Immature natural killer cell (primary cell): ENCODE data around the gene SLC7A7. TPM values are rescaled to one million over a fixed set of nuclear protein-coding genes. Genes with fewer than 3 reads are reported as not detected.
"Not testable (repeated sequence)": the region's sequence is repeated elsewhere in the genome, so short reads cannot be mapped to it uniquely, and the experiment has no call there.

Experiments used
- DNase-seq, 3 donors: peaks; one replicate each; pipeline ENCODE4 v3.0.0; 2022; ENCODE audit warnings: mixed read lengths in 1 of 3
- H3K27ac Mint-ChIP-seq, 6 donors: one replicate each; pipeline ENCODE4 v1.8.0; 2020; ENCODE audit warnings: mixed read lengths in 6 of 6, mild to moderate bottlenecking in 5 of 6, inconsistent platforms in 4 of 6, moderate library complexity in 3 of 6
- H3K27me3 Mint-ChIP-seq, 3 donors: one replicate each; pipeline ENCODE4 v1.8.0; 2020 to 2021; ENCODE audit warnings: low read depth in 3 of 3, mild to moderate bottlenecking in 3 of 3, mixed read lengths in 3 of 3, moderate library complexity in 3 of 3, inconsistent platforms in 1 of 3
- H3K36me3 Mint-ChIP-seq, 3 donors: one replicate each; pipeline ENCODE4 v1.8.0; 2020; ENCODE audit warnings: mixed read lengths in 3 of 3, inconsistent platforms in 2 of 3, mild to moderate bottlenecking in 2 of 3
- H3K4me1 Mint-ChIP-seq, 2 donors: one replicate each; pipeline ENCODE4 v1.8.0; 2020; ENCODE audit warnings: inconsistent platforms in 2 of 2, mild to moderate bottlenecking in 2 of 2, mixed read lengths in 2 of 2, moderate library complexity in 1 of 2
- H3K4me3 Mint-ChIP-seq, 5 donors: one replicate each; pipeline ENCODE4 v1.8.0; 2020; ENCODE audit warnings: mild to moderate bottlenecking in 5 of 5, mixed read lengths in 5 of 5, inconsistent platforms in 3 of 5, moderate library complexity in 3 of 5
- H3K9me3 Mint-ChIP-seq, 6 donors: one replicate each; pipeline ENCODE4 v1.8.0; 2020; ENCODE audit warnings: mild to moderate bottlenecking in 6 of 6, mixed read lengths in 6 of 6, inconsistent platforms in 4 of 6, moderate library complexity in 3 of 6
- polyA plus RNA-seq, 3 donors: library from polyadenylated mRNA; unstranded; fragments of 300-500 nt; fragmentation: Illumina TruSeq; gene quantifications; one replicate each; pipeline ENCODE4 v1.2.3, GENCODE V29; 2021

SLC7A7 gene
- polyA plus RNA-seq, 3 donors from 2014 or later, result 0.67 to 5.8 (median 1.1) TPM

DNA sequence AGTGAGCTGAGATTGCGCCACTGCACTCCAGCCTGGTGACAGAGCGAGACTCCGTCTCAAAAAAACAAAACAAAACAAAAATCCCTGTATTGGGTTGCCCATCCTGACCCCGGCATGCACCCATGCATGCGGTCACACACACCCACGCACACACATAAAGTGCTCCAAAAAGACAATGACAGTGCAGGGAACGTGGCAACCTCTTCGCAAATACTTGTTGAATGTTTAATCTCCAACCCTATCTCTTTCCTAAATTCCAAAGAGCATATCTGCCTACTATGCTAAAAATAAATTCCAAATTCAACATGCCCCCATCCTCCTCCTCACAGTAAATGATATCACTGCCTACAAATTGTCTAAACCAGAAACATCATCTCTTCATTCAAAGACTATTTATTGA, 13.5 kb downstream of the SLC7A7 start:
- H3K9me3 Mint-ChIP-seq, result no peaks in the 10 kb centered on the region
- no peak overlapping the region for H3K4me3 Mint-ChIP-seq
- H3K27me3 Mint-ChIP-seq, result peaks cover 5 to 14% (median 12%) of the 10 kb centered on the region in 3 donors
- H3K4me1 Mint-ChIP-seq, result no peaks in the 10 kb centered on the region
- no peak for DNase-seq
- H3K27ac Mint-ChIP-seq, result no peak overlapping the region
- H3K36me3 Mint-ChIP-seq, result no peaks in the 10 kb centered on the region

DNA sequence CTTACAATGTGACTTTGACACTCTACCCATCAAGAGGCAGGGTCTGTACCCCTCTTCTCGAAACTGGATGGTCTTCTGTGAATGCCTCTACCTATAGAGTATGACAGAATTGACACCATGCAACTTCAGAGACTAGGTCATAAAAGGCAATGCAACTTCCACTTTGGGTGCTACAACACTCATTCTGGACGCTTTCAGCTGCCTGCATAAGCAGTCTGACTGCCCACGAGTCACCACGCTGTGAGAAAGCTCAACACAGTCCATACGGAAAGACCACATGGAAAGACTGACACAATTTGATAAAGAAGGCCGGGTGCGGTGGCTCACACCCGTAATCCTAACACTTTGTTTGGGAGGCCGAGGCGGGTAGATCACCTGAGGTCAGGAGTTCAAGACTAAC, 14.9 kb downstream of the SLC7A7 start:
- H3K9me3 Mint-ChIP-seq, result no peaks in the 10 kb centered on the region
- H3K36me3 Mint-ChIP-seq, result no peaks in the 10 kb centered on the region
- peaks cover 6 to 14% (median 9%) of the 10 kb centered on the region in 3 donors for H3K27me3 Mint-ChIP-seq
- no peak overlapping the region for H3K4me3 Mint-ChIP-seq
- DNase-seq, result no peak
- no peak overlapping the region for H3K27ac Mint-ChIP-seq
- no peaks in the 10 kb centered on the region for H3K4me1 Mint-ChIP-seq

DNA sequence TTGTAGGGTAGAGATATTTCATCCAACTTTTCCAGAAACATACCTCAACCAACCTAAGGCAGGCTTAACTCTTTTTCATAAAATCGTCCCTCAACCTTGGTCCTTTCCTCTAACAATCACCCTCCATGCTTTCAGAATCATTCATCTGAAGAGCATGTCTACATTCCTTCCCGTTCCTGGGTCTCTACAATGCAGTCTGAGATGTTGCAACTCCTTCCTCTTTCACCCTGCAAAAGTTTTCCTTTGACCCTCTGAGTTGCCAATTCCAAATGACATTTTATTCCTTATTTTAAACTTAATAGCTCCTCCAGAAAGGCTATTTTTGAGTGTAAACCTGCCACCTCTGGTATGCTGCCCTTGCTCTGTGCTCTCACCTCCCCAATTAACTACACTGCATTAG, 16.7 kb downstream of the SLC7A7 start:
- H3K27ac Mint-ChIP-seq, result no peak overlapping the region
- H3K4me3 Mint-ChIP-seq, result no peak overlapping the region
- no peak for DNase-seq
- no peaks in the 10 kb centered on the region for H3K36me3 Mint-ChIP-seq
- H3K9me3 Mint-ChIP-seq, result no peaks in the 10 kb centered on the region
- H3K27me3 Mint-ChIP-seq, result peaks cover 6 to 7% (median 6%) of the 10 kb centered on the region in 3 donors
- no peaks in the 10 kb centered on the region for H3K4me1 Mint-ChIP-seq

DNA sequence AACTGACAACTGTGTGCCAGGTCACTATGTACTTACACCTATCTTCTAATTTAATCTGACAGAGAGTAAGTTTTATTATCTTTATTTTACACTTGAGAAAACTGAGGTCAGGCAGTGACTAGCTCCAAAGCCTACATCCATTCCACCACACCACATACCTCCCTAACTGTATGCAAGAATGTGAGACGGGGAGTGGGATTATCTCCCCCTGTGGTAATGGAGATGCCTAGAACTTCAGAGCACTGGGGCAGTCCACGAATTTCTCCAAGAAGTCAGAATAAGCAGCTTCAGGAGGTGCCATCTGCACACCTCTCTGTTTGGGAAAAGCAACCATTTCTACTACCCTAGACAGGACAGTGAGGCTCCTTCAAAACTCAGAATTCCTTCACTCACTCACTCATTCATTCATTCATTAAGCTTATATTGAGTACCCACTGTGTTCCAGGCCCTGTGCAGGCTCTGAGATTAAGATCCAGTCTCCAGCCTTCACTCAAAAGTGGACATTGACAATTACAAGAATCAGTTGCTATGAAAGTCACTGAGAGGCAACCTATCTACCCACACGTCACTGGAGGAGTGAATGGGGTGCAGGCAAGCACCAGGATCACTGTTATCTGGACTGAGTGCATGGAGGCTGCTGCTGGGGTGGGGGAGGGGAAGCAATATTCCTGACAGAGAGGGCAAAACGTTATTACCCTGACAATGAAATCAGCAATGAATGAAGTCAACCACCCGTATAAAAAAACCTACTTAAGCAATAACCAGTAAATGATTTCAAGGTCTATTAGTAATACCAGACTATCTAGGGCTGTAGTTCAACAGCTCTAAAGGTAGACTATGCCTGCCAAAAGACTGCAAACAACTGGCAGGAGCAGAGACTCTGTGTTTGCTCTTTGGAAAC, 18.0 kb downstream of the SLC7A7 start:
- Mint-ChIP-seq H3K4me1 (no peaks in the 10 kb centered on the region), H3K27me3 (peaks cover 5 to 7% (median 6%) of the 10 kb centered on the region in 3 donors), H3K4me3 (no peak overlapping the region), H3K9me3 (no peaks in the 10 kb centered on the region), H3K27ac (no peak overlapping the region), H3K36me3 (no peaks in the 10 kb centered on the region)
- DNase-seq, result no peak

DNA sequence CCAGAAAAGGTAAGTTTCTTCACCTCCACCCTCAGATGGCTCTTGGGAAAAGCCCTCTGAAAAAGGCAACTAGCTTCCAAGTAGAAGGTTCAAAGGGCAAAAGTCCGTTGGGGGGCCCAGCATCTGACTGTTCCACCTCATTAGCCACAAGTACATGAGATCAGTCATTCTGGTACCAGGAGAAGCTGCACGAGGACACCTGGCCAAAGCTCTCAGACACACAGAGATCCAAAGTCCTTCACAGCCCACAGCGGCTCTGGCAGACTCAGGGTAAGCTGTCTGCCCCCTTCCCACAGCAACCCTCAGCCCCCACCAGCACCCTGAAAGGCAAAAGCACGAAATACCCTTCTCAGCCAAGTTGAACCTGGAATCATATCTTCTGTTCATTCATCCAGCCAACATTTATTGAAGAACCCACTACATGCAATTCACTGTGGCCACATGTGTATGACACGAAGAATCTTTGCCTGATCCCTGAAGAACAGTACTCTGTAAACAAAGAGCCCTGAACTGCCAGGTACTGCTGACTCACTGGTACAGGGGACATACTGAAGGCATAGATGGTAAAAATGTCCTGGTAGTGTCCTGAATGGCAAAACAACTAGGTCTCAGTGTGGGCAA, 19.0 kb downstream of the SLC7A7 start:
- no peak for DNase-seq
- Mint-ChIP-seq H3K27ac (no peak overlapping the region), H3K4me1 (no peaks in the 10 kb centered on the region), H3K36me3 (no peaks in the 10 kb centered on the region), H3K9me3 (no peaks in the 10 kb centered on the region), H3K27me3 (peaks cover 5 to 7% (median 5%) of the 10 kb centered on the region in 3 donors), H3K4me3 (no peak overlapping the region)

DNA sequence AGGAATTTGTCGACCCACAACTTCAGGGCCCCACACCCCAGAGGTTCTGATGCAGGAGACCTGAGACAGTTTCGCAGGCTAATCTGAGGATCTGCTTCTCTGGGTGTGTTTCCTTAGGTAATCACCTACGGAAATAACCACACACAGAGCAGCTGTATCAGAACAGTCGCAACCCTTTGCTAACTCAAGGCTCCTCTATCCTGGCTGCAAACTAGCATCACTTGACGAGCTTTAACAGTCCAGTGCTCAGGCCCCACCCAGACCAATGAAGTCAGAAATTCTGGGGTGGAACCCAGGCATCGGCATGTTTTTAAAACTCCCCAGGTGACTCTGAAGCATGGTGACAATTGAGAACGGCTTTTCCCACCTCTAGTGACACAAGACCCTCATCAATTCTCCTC, 20.7 kb downstream of the SLC7A7 start:
- H3K9me3 Mint-ChIP-seq, result no peaks in the 10 kb centered on the region
- no peak overlapping the region for H3K4me3 Mint-ChIP-seq
- no peak overlapping the region for H3K27ac Mint-ChIP-seq
- DNase-seq, result no peak
- H3K36me3 Mint-ChIP-seq, result no peaks in the 10 kb centered on the region
- peaks cover 4 to 7% (median 5%) of the 10 kb centered on the region in 3 donors for H3K27me3 Mint-ChIP-seq
- no peaks in the 10 kb centered on the region for H3K4me1 Mint-ChIP-seq

DNA sequence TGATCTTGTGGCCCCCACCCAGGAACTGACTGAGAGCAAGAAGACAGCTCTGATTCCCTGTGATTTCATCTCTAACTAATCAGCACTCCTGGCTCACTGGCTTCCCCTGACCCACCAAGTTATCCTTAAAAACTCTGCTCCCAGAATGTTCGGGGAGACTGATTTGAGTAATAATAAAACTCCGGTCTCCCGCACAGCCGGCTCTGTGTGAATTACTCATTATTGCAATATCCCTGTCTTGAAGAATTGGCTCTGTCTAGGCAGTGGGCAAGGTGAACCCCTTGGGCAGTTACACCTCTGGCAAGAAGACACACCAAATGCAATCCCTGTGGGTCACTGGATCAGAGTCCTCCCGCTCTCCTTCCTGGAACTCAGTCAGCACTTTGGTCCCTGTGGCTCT, 21.3 kb downstream of the SLC7A7 start:
- Mint-ChIP-seq H3K27me3 (peaks cover 4 to 7% (median 5%) of the 10 kb centered on the region in 3 donors), H3K27ac (no peak overlapping the region), H3K36me3 (no peaks in the 10 kb centered on the region), H3K4me3 (no peak overlapping the region), H3K4me1 (no peaks in the 10 kb centered on the region), H3K9me3 (no peaks in the 10 kb centered on the region)
- no peak for DNase-seq

DNA sequence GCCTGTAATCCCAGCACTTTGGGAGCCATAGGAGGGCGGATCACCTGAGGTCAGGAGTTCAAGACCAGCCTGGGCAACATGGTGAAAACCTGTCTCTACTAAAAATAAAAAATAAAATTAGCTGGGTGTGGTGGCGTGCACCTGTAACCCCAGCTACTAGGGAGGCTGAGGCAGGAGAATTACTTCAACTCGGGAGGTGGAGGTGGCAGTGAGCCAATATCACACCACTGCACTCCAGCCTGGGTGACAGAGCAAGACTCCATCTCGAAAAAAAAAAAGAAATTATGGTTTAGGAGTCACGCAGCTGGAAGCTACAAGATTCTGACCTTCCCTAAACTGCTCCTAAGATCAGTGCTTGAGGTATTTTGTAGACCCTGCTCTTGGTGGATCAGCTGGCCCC, 21.7 kb downstream of the SLC7A7 start:
- not testable (repeated sequence) for H3K9me3 Mint-ChIP-seq, H3K4me3 Mint-ChIP-seq, H3K36me3 Mint-ChIP-seq, H3K27ac Mint-ChIP-seq, H3K27me3 Mint-ChIP-seq, H3K4me1 Mint-ChIP-seq, DNase-seq

DNA sequence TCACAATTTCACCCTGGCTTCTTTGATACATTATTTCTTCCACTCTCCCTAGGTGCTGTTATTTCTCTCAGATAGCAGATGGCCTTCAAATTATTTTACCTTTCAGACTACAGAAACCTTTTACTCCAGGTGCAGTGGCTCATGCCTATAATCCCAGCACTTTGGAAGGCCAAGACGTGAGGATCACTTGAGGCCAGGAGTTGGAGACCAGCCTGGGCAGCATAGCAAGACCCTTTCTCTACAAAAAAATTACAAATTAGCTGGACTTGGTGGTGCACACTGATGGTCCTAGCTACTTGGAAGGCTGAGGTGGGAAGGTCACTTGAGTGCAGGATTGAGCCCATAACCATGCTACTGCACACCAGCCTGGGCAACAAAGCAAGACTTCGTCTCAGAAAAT, 23.1 kb downstream of the SLC7A7 start:
- no peak for DNase-seq
- H3K27ac Mint-ChIP-seq, result no peak overlapping the region
- no peaks in the 10 kb centered on the region for H3K9me3 Mint-ChIP-seq
- H3K4me1 Mint-ChIP-seq, result no peaks in the 10 kb centered on the region
- no peaks in the 10 kb centered on the region for H3K36me3 Mint-ChIP-seq
- H3K27me3 Mint-ChIP-seq, result peaks cover 3 to 7% (median 5%) of the 10 kb centered on the region in 3 donors
- no peak overlapping the region for H3K4me3 Mint-ChIP-seq

DNA sequence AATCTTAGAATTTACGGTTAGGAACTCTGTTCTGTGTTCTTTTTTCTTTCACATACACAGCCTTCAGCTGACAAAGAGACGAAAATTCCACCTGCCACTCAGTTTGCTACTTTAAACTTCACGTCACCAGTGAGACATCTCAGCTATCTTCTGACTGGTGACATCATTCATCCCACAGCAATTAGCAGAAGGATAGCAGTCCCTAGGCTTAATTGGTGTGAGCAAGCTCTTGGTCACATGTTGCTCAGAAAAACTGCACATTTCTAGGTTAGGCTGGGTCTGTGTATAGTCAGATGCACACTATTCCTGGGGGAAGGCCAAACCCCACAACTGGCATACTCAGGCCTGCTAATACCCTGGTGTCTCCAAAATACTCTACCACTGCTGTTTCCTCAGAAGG, 23.9 kb downstream of the SLC7A7 start:
- H3K4me3 Mint-ChIP-seq, result no peak overlapping the region
- H3K4me1 Mint-ChIP-seq, result no peaks in the 10 kb centered on the region
- peaks cover 3 to 7% (median 5%) of the 10 kb centered on the region in 3 donors for H3K27me3 Mint-ChIP-seq
- H3K27ac Mint-ChIP-seq, result no peak overlapping the region
- H3K36me3 Mint-ChIP-seq, result no peaks in the 10 kb centered on the region
- DNase-seq, result no peak
- no peaks in the 10 kb centered on the region for H3K9me3 Mint-ChIP-seq

DNA sequence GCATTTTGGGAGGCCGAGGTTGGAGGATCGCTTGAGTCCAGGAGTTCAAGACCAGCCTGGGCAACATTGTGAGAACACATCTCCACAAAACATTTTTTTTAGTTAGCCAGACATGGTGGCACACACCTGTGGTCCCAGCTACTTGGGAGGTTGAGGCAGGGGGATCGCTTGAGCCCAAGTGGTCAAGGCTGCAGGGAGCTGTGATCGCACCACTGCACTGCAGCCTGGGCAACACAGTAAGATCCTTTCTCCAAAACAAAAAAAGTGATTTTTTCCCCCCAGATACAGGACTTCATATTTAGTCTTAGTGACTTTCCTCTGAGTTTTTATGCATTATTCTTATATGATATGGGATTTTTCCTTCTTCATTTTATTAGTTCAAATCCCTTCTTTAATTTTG, 28.6 kb downstream of the SLC7A7 start:
- no peak for DNase-seq
- Mint-ChIP-seq H3K4me3 (no peak overlapping the region), H3K27me3 (peaks cover 3 to 6% (median 3%) of the 10 kb centered on the region in 3 donors), H3K36me3 (no peaks in the 10 kb centered on the region), H3K9me3 (no peaks in the 10 kb centered on the region), H3K4me1 (no peaks in the 10 kb centered on the region), H3K27ac (no peak overlapping the region)

DNA sequence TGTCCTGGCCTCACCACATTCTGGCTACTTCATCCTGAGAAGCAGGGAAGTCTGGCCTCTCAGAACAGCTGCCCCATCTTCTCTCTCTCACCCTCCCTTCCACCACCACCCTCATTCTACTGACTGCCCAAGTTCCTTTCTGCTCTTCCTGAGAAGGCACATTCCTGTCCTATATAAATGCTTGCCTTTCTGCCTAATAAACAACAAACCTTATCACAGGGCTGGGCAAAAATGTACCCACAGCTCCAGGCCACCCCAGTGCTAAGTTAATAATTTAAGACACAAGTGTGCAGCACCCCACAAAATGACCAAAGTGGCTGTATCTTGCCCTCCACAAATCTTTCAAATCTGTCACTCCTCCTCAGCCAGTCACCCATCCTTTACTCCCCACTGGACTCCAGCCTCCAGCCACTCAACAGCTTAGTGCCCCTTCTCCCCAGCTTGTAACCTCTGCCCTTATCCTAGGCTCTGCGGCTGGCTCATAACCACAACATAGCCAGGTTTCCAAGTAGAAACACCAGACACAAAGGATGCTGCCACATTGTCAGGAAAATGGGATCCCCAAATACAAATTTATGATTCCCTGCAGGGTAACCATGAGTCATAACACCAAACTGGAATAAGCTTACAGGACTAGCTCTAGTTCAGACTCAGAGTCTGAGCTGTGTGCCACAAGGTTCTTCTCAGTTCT, 33.8 kb downstream of the SLC7A7 start:
- Mint-ChIP-seq H3K36me3 (no peaks in the 10 kb centered on the region), H3K4me1 (no peaks in the 10 kb centered on the region), H3K4me3 (no peak overlapping the region), H3K27ac (no peak overlapping the region), H3K27me3 (peaks cover 0 to 3% (median 0%) of the 10 kb centered on the region in 3 donors), H3K9me3 (no peaks in the 10 kb centered on the region)
- DNase-seq, result no peak

DNA sequence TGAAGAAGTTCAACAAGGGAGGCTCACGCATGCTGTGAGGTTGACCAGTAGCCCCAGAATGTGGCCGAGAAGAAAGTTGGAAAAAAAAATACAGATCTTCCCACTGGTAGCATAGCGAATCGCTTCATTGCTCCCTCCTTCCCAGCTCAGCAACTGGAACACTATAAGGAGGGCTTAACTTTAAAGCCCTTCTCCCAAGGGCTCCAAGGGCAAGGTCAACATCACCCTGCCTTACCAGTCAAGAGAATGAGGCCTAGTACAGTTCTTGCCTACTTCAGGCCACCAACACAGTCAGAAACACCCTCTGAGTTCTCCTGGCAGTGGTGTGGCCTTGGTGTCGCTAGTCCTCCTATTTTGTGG, 34.3 kb downstream of the SLC7A7 start:
- Mint-ChIP-seq H3K36me3 (no peaks in the 10 kb centered on the region), H3K27ac (no peak overlapping the region), H3K4me3 (no peak overlapping the region), H3K9me3 (no peaks in the 10 kb centered on the region), H3K4me1 (no peaks in the 10 kb centered on the region), H3K27me3 (peaks cover 0 to 3% (median 0%) of the 10 kb centered on the region in 3 donors)
- DNase-seq, result no peak

DNA sequence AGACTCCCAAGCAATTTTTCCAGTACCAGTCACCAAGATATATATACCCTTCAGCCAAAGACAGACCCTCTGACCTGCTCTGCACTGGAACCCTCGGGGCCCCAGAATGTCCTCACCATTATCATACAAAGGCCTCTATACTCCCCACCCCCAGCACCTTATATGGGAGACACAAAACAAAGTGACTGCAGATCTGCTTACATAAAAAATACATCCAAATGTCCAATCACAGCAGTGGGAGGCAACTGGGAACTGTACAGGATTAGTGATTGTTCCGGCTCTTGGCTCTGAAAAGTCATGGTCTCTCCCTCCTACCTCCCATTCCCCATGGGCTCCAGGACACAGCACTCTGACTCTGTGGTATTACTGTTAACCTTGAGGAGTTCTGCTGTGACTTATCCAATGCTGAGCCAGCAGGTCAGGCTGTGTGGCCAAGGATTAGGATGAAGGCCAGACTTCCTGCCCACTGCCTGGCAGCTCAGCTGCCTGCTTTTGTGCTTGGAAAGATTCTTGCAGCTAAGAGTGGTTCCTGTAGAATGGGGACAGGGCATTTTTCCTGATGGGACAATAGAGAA, 35.0 kb downstream of the SLC7A7 start:
- no peaks in the 10 kb centered on the region for H3K9me3 Mint-ChIP-seq
- H3K27ac Mint-ChIP-seq, result no peak overlapping the region
- no peaks in the 10 kb centered on the region for H3K4me1 Mint-ChIP-seq
- H3K36me3 Mint-ChIP-seq, result no peaks in the 10 kb centered on the region
- no peak overlapping the region for H3K4me3 Mint-ChIP-seq
- no peak for DNase-seq
- H3K27me3 Mint-ChIP-seq, result peaks cover 0 to 3% (median 0%) of the 10 kb centered on the region in 3 donors
